ENCODE measurements around the gene RNF17.
A peak's percentile ranks its signal among the peaks of the same experiment; 100 is the strongest.

The RNF17 gene

GRCh38 chr13:24738366-24738847 is 25.6 kb upstream of the RNF17 start:
- no peak for TF ChIP-seq CTCF (IDR thresholded peaks at IDR 0.05; ENCODE audit: extremely low read depth, missing control alignments)
- no peak for DNase-seq (ENCODE audit: low spot score)

DNA sequence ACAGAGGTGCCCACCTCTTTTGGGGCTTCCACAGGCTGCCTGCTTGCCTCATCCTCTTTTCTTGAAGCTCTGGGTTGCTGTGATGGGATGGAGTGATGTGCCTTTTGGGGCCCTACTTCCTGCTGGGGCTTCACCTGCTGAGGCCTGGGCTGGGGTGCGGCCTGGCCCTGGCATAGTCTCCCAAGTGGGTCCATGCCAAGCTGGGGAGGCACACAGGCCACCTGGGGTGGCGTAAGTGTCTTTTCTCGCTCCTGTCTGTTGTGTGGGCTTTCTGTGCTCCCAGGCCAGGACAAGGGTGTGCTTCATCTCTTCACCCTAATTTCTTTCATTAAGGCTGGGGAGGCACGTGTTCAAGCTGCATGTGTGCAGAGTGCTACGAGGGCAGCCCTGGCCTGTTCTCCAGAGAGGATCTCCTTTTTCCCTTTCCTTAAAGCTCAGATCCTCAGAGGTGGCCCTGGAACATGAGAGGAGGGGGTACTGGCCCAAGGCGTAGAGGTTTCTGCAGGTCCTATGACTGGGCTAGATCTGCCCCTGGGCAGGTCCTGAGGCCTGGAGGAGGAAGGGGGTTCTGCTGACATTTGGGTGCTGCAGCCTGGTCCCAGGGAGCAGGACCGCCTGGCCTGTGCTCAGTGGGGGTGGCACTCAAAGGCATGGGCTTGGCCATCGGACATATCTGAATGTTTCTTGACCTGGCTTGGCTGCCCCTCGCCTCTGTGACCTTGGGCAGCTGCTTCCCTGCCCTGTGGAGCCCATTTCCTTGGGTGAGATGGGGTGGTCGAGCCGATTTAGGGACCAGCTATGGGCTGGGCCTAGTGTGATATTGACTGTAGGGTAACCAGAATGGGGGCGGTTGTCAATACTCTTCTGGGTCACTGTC is 23.7 kb upstream of the RNF17 start:
- TF ChIP-seq CTCF (IDR thresholded peaks at IDR 0.05; ENCODE audit: extremely low read depth, missing control alignments) = no peak
- no peak for DNase-seq (ENCODE audit: low spot score)

- peak; percentile 57 for DNase-seq (ENCODE audit: low spot score)
- peak; percentile 8 for TF ChIP-seq CTCF (IDR thresholded peaks at IDR 0.05; ENCODE audit: extremely low read depth, missing control alignments)
Measured at GRCh38 chr13:24741016-24741662, 22.8 kb upstream of the RNF17 start.

- TF ChIP-seq CTCF (IDR thresholded peaks at IDR 0.05; ENCODE audit: extremely low read depth, missing control alignments) = no peak
- DNase-seq (ENCODE audit: low spot score) = no peak
Measured at GRCh38 chr13:24741791-24742190, 22.2 kb upstream of the RNF17 start.

- no peak for TF ChIP-seq CTCF (IDR thresholded peaks at IDR 0.05; ENCODE audit: extremely low read depth, missing control alignments)
- DNase-seq (ENCODE audit: low spot score) = no peak
Measured at GRCh38 chr13:24742294-24742693, 21.7 kb upstream of the RNF17 start.

DNA sequence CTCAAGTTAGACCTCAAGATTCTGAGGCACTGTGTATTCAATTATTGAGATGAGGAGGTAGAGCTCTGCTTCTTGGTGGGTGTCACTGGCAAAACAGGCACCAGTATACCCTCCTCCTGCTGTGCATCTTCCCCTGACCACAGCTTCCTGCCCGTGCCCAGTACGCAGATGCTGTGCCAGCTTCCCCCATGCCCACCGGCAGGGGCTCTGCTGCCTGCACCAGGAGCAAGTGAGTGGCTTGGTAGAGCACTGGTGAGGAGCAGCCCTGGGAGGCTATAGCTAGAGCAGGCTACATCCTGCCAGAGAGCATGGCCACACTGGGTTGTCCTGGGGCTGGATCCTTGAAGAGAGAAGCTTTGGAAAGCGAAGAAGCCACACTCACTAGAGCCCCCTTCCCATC is 21.0 kb upstream of the RNF17 start:
- TF ChIP-seq CTCF (IDR thresholded peaks at IDR 0.05; ENCODE audit: extremely low read depth, missing control alignments) = no peak
- DNase-seq (ENCODE audit: low spot score) = no peak

GRCh38 chr13:24744247-24744646 is 19.7 kb upstream of the RNF17 start:
- no peak for DNase-seq (ENCODE audit: low spot score)

More at GRCh38 chr13:24744247-24744646, 19.7 kb upstream of the RNF17 start:
- no peak for TF ChIP-seq CTCF (IDR thresholded peaks at IDR 0.05; ENCODE audit: extremely low read depth, missing control alignments)
